ENCODE data around the gene PALLD.

DNA sequence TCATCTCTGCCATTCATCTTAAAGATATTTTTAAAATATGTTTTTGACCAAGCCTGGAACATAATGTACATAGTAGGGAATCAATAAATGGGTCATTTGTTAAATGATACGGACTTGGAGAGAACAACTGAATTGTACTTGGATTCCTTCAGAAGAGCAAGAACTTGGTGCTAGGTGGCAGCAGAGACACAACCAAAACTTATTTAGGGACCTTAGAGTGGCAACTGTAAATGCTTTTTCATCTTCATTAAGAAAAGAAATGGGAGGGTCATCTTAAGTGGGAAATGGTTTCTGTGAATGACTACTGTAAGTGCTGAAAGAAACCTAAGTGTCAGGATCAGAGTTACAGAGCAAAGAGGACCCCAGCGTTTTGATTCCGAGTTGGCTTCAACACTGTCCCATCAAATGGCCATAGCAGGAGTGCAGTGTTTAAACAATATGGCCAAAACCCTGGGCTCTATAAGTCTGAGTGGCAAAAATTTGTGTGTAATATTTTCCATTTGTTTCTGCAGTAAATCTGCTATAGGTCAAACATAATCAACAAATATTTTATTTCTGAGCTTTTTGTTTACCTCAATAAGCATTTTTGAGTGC is 213.6 kb downstream of the PALLD start:
- no peak for TF ChIP-seq EGR1 (IDR thresholded peaks at IDR 0.05; ENCODE audit: borderline replicate concordance, low read depth, low read length)
- TF ChIP-seq EZH2 (IDR thresholded peaks at IDR 0.05; ENCODE audit: low read depth, low read length, severe bottlenecking), result no peak
- TF ChIP-seq SP4 (IDR thresholded peaks at IDR 0.05; ENCODE audit: low read length), result no peak

All from H1 (cell line).